ENCODE data around the gene PRPF31. TPM values are rescaled to one million over a fixed set of nuclear protein-coding genes. Genes with fewer than 3 reads are reported as not detected.

The PRPF31 gene
- polyA plus RNA-seq, 1 of the 3 experiments (the other 2 are of a cell fraction): 81.0 TPM

DNA sequence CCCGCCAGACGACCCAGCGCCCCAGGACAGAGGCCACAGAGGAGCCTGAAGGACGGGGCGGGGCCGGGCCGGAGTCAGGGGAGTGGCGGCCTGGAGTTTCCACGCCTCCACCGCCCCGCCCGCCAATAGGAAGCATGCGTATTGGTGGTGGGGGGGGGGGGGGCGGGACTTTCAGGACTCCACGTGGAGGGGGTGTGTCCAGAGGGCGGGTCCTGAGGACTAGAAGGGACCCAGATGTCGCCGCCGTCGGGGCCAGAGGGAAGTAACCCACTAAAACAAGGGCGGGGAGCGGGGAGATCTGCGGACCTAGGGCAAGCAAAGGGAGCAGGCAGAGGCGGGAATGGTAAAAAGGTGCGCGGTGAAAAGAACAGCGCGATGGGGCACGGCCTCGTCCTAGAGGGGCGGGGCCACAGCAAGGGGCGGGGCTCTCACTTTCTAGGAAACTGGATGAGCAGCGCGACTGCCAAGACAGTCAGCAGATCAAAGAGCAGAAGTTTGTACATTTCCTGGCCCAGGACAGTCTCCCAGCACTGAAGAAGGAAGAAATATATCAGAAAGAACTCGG lies 46.8 kb downstream of the PRPF31 start:
- Histone ChIP-seq H3K9me3 (no peaks in the 10 kb centered on the region), H3K9me2 (no peaks in the 10 kb centered on the region), H3K36me3 (replicated peaks in 1 of 2; ENCODE audit: control insufficient read depth in 1 of 2, insufficient read depth in 2 of 2, low read length in 1 of 2) (peaks cover 0 to 8% of the 10 kb centered on the region in 2 experiments), H3K27me3 (ENCODE audit: insufficient read depth) (no peaks in the 10 kb centered on the region), H3K79me2 (ENCODE audit: insufficient read depth) (peaks cover 19% of the 10 kb centered on the region; the same call in 1 of the 2 replicates), H4K20me1 (ENCODE audit: insufficient read depth) (no peaks in the 10 kb centered on the region), H3K9ac (no peak overlapping the region), H2AFZ (ENCODE audit: low read depth) (no peak overlapping the region), H3K4me3 (ENCODE audit: low read depth in 2 of 2, low read length in 1 of 2) (peak overlapping the region; percentile 33 to 43; a peak in 3 of 4 replicates), H3F3A (replicated peaks; ENCODE audit: insufficient read depth) (no peaks in the 10 kb centered on the region), H3K4me2 (0 out of 2 replicates have a peak overlapping the region, but pooled peaks have one; percentile 19), H3K27ac (ENCODE audit: low read depth in 2 of 2, low read length in 1 of 2) (no peak overlapping the region), H3K4me1 (ENCODE audit: control insufficient read depth in 1 of 2, insufficient read depth in 2 of 2, low read depth in 1 of 2, low read length in 1 of 2) (peaks cover 7 to 19% of the 10 kb centered on the region in 2 experiments; a peak in 2 of 4 replicates)
- 35% methylated on average over 19 of the region's 35 CpGs for WGBS (ENCODE audit: low lambda C conversion rate)
- DNase-seq: peak; percentile 79
- no peak for TF ChIP-seq RAD21 (IDR thresholded peaks at IDR 0.05; ENCODE audit: low read length)
- TF ChIP-seq, protein P1, sequence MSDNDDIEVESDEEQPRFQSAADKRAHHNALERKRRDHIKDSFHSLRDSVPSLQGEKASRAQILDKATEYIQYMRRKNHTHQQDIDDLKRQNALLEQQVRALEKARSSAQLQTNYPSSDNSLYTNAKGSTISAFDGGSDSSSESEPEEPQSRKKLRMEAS (IDR thresholded peaks at IDR 0.05; ENCODE audit: low read depth): no peak
- TF ChIP-seq, protein P2, sequence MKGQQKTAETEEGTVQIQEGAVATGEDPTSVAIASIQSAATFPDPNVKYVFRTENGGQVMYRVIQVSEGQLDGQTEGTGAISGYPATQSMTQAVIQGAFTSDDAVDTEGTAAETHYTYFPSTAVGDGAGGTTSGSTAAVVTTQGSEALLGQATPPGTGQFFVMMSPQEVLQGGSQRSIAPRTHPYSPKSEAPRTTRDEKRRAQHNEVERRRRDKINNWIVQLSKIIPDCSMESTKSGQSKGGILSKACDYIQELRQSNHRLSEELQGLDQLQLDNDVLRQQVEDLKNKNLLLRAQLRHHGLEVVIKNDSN (IDR thresholded peaks at IDR 0.05; ENCODE audit: borderline replicate concordance, low read depth): no peak
- no peak for TF ChIP-seq POLR2AphosphoS5 (IDR thresholded peaks at IDR 0.05; ENCODE audit: low read depth, low read length)
- TF ChIP-seq TCF12 (IDR thresholded peaks at IDR 0.05): no peak
- no peak for TF ChIP-seq RFX5 (IDR thresholded peaks at IDR 0.05; ENCODE audit: low read length)
- no peak for TF ChIP-seq JUND (IDR thresholded peaks at IDR 0.05)
- TF ChIP-seq NRF1 (IDR thresholded peaks at IDR 0.05; ENCODE audit: low read depth, low read length): no peak
- TF ChIP-seq, protein P3, sequence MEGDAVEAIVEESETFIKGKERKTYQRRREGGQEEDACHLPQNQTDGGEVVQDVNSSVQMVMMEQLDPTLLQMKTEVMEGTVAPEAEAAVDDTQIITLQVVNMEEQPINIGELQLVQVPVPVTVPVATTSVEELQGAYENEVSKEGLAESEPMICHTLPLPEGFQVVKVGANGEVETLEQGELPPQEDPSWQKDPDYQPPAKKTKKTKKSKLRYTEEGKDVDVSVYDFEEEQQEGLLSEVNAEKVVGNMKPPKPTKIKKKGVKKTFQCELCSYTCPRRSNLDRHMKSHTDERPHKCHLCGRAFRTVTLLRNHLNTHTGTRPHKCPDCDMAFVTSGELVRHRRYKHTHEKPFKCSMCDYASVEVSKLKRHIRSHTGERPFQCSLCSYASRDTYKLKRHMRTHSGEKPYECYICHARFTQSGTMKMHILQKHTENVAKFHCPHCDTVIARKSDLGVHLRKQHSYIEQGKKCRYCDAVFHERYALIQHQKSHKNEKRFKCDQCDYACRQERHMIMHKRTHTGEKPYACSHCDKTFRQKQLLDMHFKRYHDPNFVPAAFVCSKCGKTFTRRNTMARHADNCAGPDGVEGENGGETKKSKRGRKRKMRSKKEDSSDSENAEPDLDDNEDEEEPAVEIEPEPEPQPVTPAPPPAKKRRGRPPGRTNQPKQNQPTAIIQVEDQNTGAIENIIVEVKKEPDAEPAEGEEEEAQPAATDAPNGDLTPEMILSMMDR (IDR thresholded peaks at IDR 0.05): no peak
- no peak for TF ChIP-seq GABPA (IDR thresholded peaks at IDR 0.05; ENCODE audit: low read depth)
- ChIA-PET POLR2A (no interaction called here), CTCF (no interaction called here)

DNA sequence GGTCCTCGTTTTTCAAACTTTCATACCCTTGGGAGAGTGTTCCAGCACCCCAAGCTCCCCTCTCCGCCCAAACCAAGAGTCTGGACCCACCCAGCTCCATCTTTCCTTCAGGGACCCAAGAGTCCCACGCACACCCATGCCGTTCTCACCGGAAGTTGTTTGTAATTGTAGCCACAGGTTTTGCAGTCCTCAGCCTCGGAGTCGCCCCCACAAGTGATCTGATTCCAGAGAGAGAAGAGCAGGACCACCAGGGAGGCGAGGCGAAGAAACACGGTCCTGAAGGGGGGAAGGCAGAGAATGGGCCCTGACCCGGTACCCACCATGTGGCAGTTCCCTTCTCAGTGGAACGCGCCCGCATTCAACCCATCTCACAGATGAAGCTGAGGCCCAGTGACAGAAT lies 47.3 kb downstream of the PRPF31 start:
- no peaks in the 10 kb centered on the region for H4K20me1 ChIP-seq (ENCODE audit: insufficient read depth)
- no peak overlapping the region for H3K9ac ChIP-seq
- peaks cover 19% of the 10 kb centered on the region; the same call in 1 of the 2 replicates for H3K79me2 ChIP-seq (ENCODE audit: insufficient read depth)
- no peak overlapping the region for H3K27ac ChIP-seq (ENCODE audit: low read depth in 2 of 2, low read length in 1 of 2)
- ChIA-PET CTCF (interaction anchor here (1.4 kb wide), 1 partner anchor 15 kb away, joined by 3 read pairs; no protein-coding TSS in a partner anchor), POLR2A (no interaction called here)
- DNase-seq: no peak
- no peaks in the 10 kb centered on the region for H3K9me2 ChIP-seq
- H3K4me1 ChIP-seq (ENCODE audit: control insufficient read depth in 1 of 2, insufficient read depth in 2 of 2, low read depth in 1 of 2, low read length in 1 of 2): peaks cover 7 to 19% of the 10 kb centered on the region in 2 experiments; a peak in 2 of 4 replicates
- H3K27me3 ChIP-seq (ENCODE audit: insufficient read depth): no peaks in the 10 kb centered on the region
- H3K36me3 ChIP-seq (replicated peaks in 1 of 2; ENCODE audit: control insufficient read depth in 1 of 2, insufficient read depth in 2 of 2, low read length in 1 of 2): peaks cover 0 to 2% of the 10 kb centered on the region in 2 experiments
- no peak overlapping the region for H3K4me2 ChIP-seq
- H3F3A ChIP-seq (replicated peaks; ENCODE audit: insufficient read depth): no peaks in the 10 kb centered on the region
- H3K4me3 ChIP-seq (ENCODE audit: low read depth in 2 of 2, low read length in 1 of 2): no peak overlapping the region
- no peaks in the 10 kb centered on the region for H3K9me3 ChIP-seq
- 86% methylated on average over 14 of the region's 14 CpGs for WGBS (ENCODE audit: low lambda C conversion rate)
- H2AFZ ChIP-seq (ENCODE audit: low read depth): no peak overlapping the region
- TF ChIP-seq GATA2 (CRISPR knock-in tag; IDR thresholded peaks at IDR 0.05): no peak
- TF ChIP-seq RCOR1 (IDR thresholded peaks at IDR 0.05; ENCODE audit: low read length): no peak
- TF ChIP-seq CHD2 (IDR thresholded peaks at IDR 0.05; ENCODE audit: low read length, partially characterized antibody): no peak
- no peak for TF ChIP-seq NFIC (IDR thresholded peaks at IDR 0.05; ENCODE audit: borderline replicate concordance)
- no peak for TF ChIP-seq EP300 (IDR thresholded peaks at IDR 0.05; ENCODE audit: borderline replicate concordance in 1 of 2, low read depth in 1 of 2, low read length in 1 of 2)
- TF ChIP-seq, protein P1 (IDR thresholded peaks at IDR 0.05; ENCODE audit: low read depth): no peak
- TF ChIP-seq TAF1 (IDR thresholded peaks at IDR 0.05; ENCODE audit: borderline replicate concordance, low read depth, low read length): no peak
- TF ChIP-seq MEF2A (IDR thresholded peaks at IDR 0.05; ENCODE audit: borderline replicate concordance, low read depth): no peak
- TF ChIP-seq, protein P4, sequence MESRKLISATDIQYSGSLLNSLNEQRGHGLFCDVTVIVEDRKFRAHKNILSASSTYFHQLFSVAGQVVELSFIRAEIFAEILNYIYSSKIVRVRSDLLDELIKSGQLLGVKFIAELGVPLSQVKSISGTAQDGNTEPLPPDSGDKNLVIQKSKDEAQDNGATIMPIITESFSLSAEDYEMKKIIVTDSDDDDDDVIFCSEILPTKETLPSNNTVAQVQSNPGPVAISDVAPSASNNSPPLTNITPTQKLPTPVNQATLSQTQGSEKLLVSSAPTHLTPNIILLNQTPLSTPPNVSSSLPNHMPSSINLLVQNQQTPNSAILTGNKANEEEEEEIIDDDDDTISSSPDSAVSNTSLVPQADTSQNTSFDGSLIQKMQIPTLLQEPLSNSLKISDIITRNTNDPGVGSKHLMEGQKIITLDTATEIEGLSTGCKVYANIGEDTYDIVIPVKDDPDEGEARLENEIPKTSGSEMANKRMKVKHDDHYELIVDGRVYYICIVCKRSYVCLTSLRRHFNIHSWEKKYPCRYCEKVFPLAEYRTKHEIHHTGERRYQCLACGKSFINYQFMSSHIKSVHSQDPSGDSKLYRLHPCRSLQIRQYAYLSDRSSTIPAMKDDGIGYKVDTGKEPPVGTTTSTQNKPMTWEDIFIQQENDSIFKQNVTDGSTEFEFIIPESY (IDR thresholded peaks at IDR 0.05; ENCODE audit: borderline replicate concordance, low read depth): no peak
- TF ChIP-seq SMC3 (IDR thresholded peaks at IDR 0.05; ENCODE audit: low read depth, low read length): no peak
